Neutrophil (primary cell): ENCODE data around the gene GAS7.
A peak's percentile ranks its signal among the peaks of the same experiment; 100 is the strongest.

Source experiments
- H3K27ac ChIP-seq: fragments of 200-600 bp; sonication (generic); 2 replicates; pipeline ENCODE4 v1.5.1; 2016; ENCODE audit warnings: mild to moderate bottlenecking, moderate library complexity
- H3K27me3 ChIP-seq: fragments of 200-600 bp; sonication (generic); 2 replicates; pipeline ENCODE4 v1.6.0; 2016; ENCODE audit warnings: mild to moderate bottlenecking
- H3K36me3 ChIP-seq: fragments of 200-600 bp; sonication (generic); 2 replicates; pipeline ENCODE4 v1.5.1; 2017
- H3K4me1 ChIP-seq, 2 experiments: fragments of 200-600 bp in 1 of 2; sonication (generic) in 1 of 2; 1 replicate in 1 of 2; 2 replicates in 1 of 2; pipeline versions ENCODE4 v1.5.1 to v1.6.1; 2013 to 2016; ENCODE audit warnings: low read depth in 1 of 2, low read length in 1 of 2, mild to moderate bottlenecking in 1 of 2, moderate library complexity in 1 of 2; ENCODE audit not compliant: control insufficient read depth in 1 of 2, insufficient read depth in 1 of 2
- H3K4me3 ChIP-seq, 2 experiments: fragments of 200-600 bp in 1 of 2; sonication (generic) in 1 of 2; 1 replicate in 1 of 2; 2 replicates in 1 of 2; pipeline ENCODE4 v1.5.1; 2013 to 2016; ENCODE audit warnings: low read depth in 1 of 2, low read length in 1 of 2, mild to moderate bottlenecking in 1 of 2, moderate library complexity in 1 of 2
- H3K9me3 ChIP-seq: fragments of 200-600 bp; sonication (generic); 2 replicates; pipeline ENCODE4 v1.5.1; 2016
- TF ChIP-seq, protein P1 (sequence below): fragments of 200-600 bp; sonication (generic); IDR thresholded peaks from 2 replicates; pipeline ENCODE4 v1.5.1; 2016; ENCODE audit warnings: antibody characterized with exemption

GAS7 gene

GRCh38 chr17:10046786-10047785 is 151.3 kb downstream of the GAS7 start:
- H3K27ac ChIP-seq, result peak overlapping the region; percentile 9
- TF ChIP-seq, protein P1, sequence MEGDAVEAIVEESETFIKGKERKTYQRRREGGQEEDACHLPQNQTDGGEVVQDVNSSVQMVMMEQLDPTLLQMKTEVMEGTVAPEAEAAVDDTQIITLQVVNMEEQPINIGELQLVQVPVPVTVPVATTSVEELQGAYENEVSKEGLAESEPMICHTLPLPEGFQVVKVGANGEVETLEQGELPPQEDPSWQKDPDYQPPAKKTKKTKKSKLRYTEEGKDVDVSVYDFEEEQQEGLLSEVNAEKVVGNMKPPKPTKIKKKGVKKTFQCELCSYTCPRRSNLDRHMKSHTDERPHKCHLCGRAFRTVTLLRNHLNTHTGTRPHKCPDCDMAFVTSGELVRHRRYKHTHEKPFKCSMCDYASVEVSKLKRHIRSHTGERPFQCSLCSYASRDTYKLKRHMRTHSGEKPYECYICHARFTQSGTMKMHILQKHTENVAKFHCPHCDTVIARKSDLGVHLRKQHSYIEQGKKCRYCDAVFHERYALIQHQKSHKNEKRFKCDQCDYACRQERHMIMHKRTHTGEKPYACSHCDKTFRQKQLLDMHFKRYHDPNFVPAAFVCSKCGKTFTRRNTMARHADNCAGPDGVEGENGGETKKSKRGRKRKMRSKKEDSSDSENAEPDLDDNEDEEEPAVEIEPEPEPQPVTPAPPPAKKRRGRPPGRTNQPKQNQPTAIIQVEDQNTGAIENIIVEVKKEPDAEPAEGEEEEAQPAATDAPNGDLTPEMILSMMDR, result no peak
- H3K36me3 ChIP-seq, result no peaks in the 10 kb centered on the region
- H3K4me3 ChIP-seq, result peak overlapping the region in 1 of 2 experiments; percentile 6
- H3K4me1 ChIP-seq, result peaks cover 17 to 21% of the 10 kb centered on the region in 2 experiments
- H3K9me3 ChIP-seq, result no peaks in the 10 kb centered on the region
- H3K27me3 ChIP-seq, result no peaks in the 10 kb centered on the region

GRCh38 chr17:10045871-10046658 is 152.3 kb downstream of the GAS7 start:
- TF ChIP-seq, protein P1, result no peak
- no peaks in the 10 kb centered on the region for H3K27me3 ChIP-seq
- H3K4me1 ChIP-seq, result peaks cover 17 to 21% of the 10 kb centered on the region in 2 experiments
- no peak overlapping the region for H3K4me3 ChIP-seq
- no peaks in the 10 kb centered on the region for H3K9me3 ChIP-seq
- no peak overlapping the region for H3K27ac ChIP-seq
- no peaks in the 10 kb centered on the region for H3K36me3 ChIP-seq

- no peak overlapping the region for H3K4me3 ChIP-seq
- no peak overlapping the region for H3K27ac ChIP-seq
- TF ChIP-seq, protein P1, result no peak
- peaks cover 18 to 21% of the 10 kb centered on the region in 2 experiments for H3K4me1 ChIP-seq
- H3K27me3 ChIP-seq, result no peaks in the 10 kb centered on the region
- H3K9me3 ChIP-seq, result no peaks in the 10 kb centered on the region
- H3K36me3 ChIP-seq, result no peaks in the 10 kb centered on the region
Observed at GRCh38 chr17:10042589-10043244, 155.7 kb downstream of the GAS7 start.

- no peak overlapping the region for H3K27ac ChIP-seq
- peaks cover 18 to 21% of the 10 kb centered on the region in 2 experiments for H3K4me1 ChIP-seq
- TF ChIP-seq, protein P1, result no peak
- no peaks in the 10 kb centered on the region for H3K27me3 ChIP-seq
- H3K4me3 ChIP-seq, result no peak overlapping the region
- H3K36me3 ChIP-seq, result no peaks in the 10 kb centered on the region
- no peaks in the 10 kb centered on the region for H3K9me3 ChIP-seq
Observed at GRCh38 chr17:10041916-10042588, 156.4 kb downstream of the GAS7 start.

GRCh38 chr17:10041287-10041612 is 157.2 kb downstream of the GAS7 start:
- TF ChIP-seq, protein P1, result no peak
- Histone ChIP-seq H3K36me3 (no peaks in the 10 kb centered on the region), H3K4me3 (no peak overlapping the region), H3K27me3 (no peaks in the 10 kb centered on the region), H3K9me3 (no peaks in the 10 kb centered on the region), H3K4me1 (peaks cover 22 to 25% of the 10 kb centered on the region in 2 experiments), H3K27ac (no peak overlapping the region)
